Measurements from ENCODE around the gene DOCK9. TPM values are rescaled to one million over a fixed set of nuclear protein-coding genes. Genes with fewer than 3 reads are reported as not detected.

DOCK9 gene
- total RNA-seq, 4 donors from 2014 or later = 31.4 to 46.7 (median 45.6) TPM

DNA sequence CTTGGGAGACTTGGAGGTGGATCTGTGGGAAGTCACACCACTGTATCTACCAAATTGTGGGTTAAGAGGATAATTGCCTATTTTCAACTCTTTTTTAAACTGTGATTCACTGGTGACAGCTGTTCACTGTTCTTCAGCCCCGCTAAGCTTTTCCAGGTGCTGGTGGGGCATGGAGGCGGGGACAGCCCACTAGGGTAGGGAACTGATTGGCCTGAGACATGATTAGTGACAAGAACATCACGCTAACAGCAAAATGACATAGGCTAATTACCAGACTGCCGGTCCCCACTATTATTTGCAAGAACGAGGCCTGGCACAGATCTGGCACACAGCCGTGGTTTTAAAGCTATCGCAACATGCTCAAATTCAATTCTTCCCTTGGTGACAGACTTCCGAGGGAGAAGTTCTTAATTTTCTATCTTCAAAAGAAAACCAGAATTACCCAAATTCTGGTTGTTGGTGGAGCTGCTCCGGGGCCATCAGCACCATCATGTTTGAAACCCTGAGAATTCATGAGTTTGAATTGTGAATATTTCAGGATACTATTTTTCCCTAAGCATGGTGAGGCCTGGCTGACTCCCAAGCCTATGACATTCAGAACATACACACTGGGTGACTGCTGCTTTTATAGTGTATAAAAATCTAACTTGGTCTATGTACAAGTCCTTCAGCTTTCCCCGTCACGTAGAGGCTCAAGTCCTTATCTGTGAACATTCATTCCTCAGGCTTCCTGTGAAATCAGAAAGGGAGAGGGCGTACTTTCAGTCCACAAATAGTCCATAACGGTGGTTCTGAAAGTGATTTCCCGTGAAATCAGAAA is 17.9 kb downstream of the DOCK9 start:
- TF ChIP-seq POLR2A (IDR thresholded peaks at IDR 0.05) = no peak
- TF ChIP-seq, protein P1, sequence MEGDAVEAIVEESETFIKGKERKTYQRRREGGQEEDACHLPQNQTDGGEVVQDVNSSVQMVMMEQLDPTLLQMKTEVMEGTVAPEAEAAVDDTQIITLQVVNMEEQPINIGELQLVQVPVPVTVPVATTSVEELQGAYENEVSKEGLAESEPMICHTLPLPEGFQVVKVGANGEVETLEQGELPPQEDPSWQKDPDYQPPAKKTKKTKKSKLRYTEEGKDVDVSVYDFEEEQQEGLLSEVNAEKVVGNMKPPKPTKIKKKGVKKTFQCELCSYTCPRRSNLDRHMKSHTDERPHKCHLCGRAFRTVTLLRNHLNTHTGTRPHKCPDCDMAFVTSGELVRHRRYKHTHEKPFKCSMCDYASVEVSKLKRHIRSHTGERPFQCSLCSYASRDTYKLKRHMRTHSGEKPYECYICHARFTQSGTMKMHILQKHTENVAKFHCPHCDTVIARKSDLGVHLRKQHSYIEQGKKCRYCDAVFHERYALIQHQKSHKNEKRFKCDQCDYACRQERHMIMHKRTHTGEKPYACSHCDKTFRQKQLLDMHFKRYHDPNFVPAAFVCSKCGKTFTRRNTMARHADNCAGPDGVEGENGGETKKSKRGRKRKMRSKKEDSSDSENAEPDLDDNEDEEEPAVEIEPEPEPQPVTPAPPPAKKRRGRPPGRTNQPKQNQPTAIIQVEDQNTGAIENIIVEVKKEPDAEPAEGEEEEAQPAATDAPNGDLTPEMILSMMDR (IDR thresholded peaks at IDR 0.05 in 4 of 5, conservative IDR thresholded peaks at IDR 0.05 in 1 of 5) = no peak
- ATAC-seq (peak; percentile 46 to 53), DNase-seq (no peak)
- in situ Hi-C loops (cut with MboI; ENCODE audit: low sequenced_read_pairs in 4 of 4) = no loop called here
- H3K4me3 ChIP-seq = no peak overlapping the region
- H3K36me3 ChIP-seq = no peaks in the 10 kb centered on the region
- intact Hi-C loops (cut with DNase I; ENCODE audit: low total_unique reads) = no loop called here
- H3K9me3 ChIP-seq = no peaks in the 10 kb centered on the region
- H3K4me1 ChIP-seq = peaks cover 3 to 49% of the 10 kb centered on the region in 2 donors
- peak overlapping the region; percentile 36 to 70 (median 58) for H3K27ac ChIP-seq
- H3K27me3 ChIP-seq = no peaks in the 10 kb centered on the region

DNA sequence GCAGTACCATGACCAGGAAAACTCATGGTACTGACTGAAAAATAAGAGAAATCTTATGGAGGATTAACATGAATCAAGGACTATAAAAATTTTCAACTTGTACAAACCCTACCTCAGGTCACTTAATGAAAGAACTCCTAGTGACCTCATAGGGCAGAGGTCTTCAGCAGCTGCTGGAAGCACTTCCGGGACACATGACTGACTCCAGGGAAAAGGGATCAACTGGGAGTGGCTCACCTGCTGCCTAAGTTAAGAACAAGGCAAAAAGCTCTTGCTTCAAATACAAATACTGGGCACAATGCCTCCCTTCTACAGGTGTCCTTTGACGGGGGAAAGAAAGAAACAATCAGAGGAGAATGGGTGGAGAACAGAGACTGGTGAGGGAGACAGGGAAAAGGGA is 18.6 kb downstream of the DOCK9 start:
- intact Hi-C loops (cut with DNase I; ENCODE audit: low total_unique reads) (no loop called here), in situ Hi-C loops (cut with MboI; ENCODE audit: low sequenced_read_pairs in 4 of 4) (no loop called here)
- ATAC-seq (no peak), DNase-seq (no peak)
- no peaks in the 10 kb centered on the region for H3K36me3 ChIP-seq
- H3K27ac ChIP-seq = peak overlapping the region; percentile 36 to 70 (median 58)
- H3K9me3 ChIP-seq = no peaks in the 10 kb centered on the region
- H3K27me3 ChIP-seq = no peaks in the 10 kb centered on the region
- H3K4me3 ChIP-seq = no peak overlapping the region
- H3K4me1 ChIP-seq = peaks cover 8 to 43% of the 10 kb centered on the region in 2 donors
- TF ChIP-seq, protein P1 (IDR thresholded peaks at IDR 0.05 in 4 of 5, conservative IDR thresholded peaks at IDR 0.05 in 1 of 5) = no peak
- no peak for TF ChIP-seq POLR2A (IDR thresholded peaks at IDR 0.05)

DNA sequence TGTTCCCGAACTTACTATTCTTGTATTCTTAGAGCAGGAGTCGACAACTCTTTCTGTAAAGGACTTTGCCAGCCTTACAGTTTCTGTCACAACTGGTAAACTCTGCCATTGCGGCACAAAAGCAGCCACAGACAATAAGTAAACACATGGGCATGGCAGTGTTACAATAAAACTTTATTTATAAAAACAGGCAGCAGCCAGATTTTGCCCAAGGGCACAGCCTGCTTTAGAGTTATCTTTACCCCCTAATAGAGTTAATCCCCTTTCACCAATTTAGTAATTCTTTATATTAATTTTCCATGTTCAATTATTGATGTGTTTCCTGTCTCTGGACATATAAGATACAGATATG is 19.4 kb downstream of the DOCK9 start:
- Histone ChIP-seq H3K4me3 (no peak overlapping the region), H3K36me3 (no peaks in the 10 kb centered on the region), H3K27me3 (no peaks in the 10 kb centered on the region), H3K4me1 (peaks cover 15 to 47% of the 10 kb centered on the region in 2 donors), H3K9me3 (no peaks in the 10 kb centered on the region), H3K27ac (peak overlapping the region in 3 of 4 donors; percentile 9 to 70 (median 17))
- DNase-seq = no peak
- ATAC-seq = no peak
- no peak for TF ChIP-seq POLR2A (IDR thresholded peaks at IDR 0.05)
- TF ChIP-seq, protein P1 (IDR thresholded peaks at IDR 0.05 in 4 of 5, conservative IDR thresholded peaks at IDR 0.05 in 1 of 5) = no peak
- intact Hi-C loops (cut with DNase I; ENCODE audit: low total_unique reads) = no loop called here
- in situ Hi-C loops (cut with MboI; ENCODE audit: low sequenced_read_pairs in 4 of 4) = no loop called here

DNA sequence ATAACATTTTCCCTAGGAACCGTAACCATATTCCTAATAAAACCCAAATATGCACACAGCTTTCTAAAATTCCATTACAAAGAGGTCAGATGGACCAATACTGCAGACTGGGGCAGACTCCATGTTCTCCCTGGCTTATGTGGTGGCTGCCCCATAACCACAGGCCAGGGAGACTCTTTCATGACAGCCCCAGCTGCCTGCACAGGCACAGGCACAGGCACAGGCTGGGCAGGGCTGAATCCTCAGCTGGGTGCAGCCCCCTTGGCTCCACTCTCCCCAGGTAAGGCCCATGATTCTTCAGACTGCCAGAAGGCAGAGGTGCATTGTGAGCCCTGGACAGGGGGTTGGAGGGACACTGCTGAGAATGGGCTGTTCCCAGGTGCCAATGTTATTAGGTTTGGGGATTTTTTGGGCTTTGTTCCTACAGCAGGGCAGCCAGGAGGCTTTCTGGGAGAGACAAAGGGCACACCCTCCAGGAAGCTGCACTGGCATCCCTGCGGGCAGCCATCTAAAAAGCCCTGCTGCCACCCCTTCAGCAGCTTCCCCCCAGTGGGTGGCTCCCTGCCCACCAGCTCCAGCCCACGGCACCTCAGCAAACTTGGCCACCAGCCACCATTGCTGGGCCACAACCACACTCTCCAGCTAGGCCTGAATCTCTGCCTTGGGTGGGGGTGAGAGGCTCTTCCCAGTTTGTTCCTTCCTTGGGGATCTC is 20.0 kb downstream of the DOCK9 start:
- no peak for ATAC-seq
- no peak overlapping the region for H3K4me3 ChIP-seq
- no peaks in the 10 kb centered on the region for H3K9me3 ChIP-seq
- H3K36me3 ChIP-seq = no peaks in the 10 kb centered on the region
- H3K27ac ChIP-seq = peak overlapping the region in 3 of 4 donors; percentile 9 to 19 (median 17)
- intact Hi-C loops (cut with DNase I; ENCODE audit: low total_unique reads) (no loop called here), in situ Hi-C loops (cut with MboI; ENCODE audit: low sequenced_read_pairs in 4 of 4) (no loop called here)
- no peaks in the 10 kb centered on the region for H3K27me3 ChIP-seq
- TF ChIP-seq POLR2A (IDR thresholded peaks at IDR 0.05) = no peak
- TF ChIP-seq, protein P1 (IDR thresholded peaks at IDR 0.05 in 4 of 5, conservative IDR thresholded peaks at IDR 0.05 in 1 of 5) = no peak
- no peak for DNase-seq
- peaks cover 16 to 47% of the 10 kb centered on the region in 2 donors for H3K4me1 ChIP-seq

Measured in gastrocnemius medialis (tissue), 4 donors.